SU-DHL-6 (cell line): ENCODE measurements around the gene POLR1D.

ENCODE experiments used
- CTCF ChIP-seq: fragments of 200-600 bp; sonication (generic); IDR thresholded peaks from one replicate; pipeline ENCODE4 v1.5.1; 2017; ENCODE audit warnings: antibody characterized with exemption, mild to moderate bottlenecking, low read length, moderate library complexity; ENCODE audit not compliant: insufficient read depth, poor library complexity, severe bottlenecking
- EZH2phosphoT487 ChIP-seq: fragments of 200-600 bp; sonication (generic), shearing (Covaris generic); conservative IDR thresholded peaks from 2 replicates; pipeline ENCODE4 v1.6.1; 2018; ENCODE audit warnings: mild to moderate bottlenecking, antibody characterized with exemption, low read length, moderate library complexity, mixed read lengths

- TF ChIP-seq CTCF (no peak), EZH2phosphoT487 (no peak)
These were observed 34.5 kb upstream of the POLR1D start for GRCh38 chr13:27587095-27587746.
